OCI-LY7 (cell line): ENCODE data around the gene PPP6C. TPM values are rescaled to one million over a fixed set of nuclear protein-coding genes. Genes with fewer than 3 reads are reported as not detected.

Experiments
- BruUV-seq: library from RNA; stranded (reverse); fragments of 400-500 nt; replicated peaks from 2 replicates; lab custom pipeline; 2021; lab: Mats Ljungman, UMichigan
- CTCF ChIA-PET: fragments of 300-600 bp; sonication (Branson Sonifier 250); formaldehyde crosslinking; loops from one replicate; lab custom pipeline; 2022; ENCODE audit warnings: antibody characterized with exemption; ENCODE audit not compliant: unreplicated experiment; lab: Charles Lee
- POLR2A ChIA-PET: fragments of 300-600 bp; sonication (Branson Sonifier 250); formaldehyde crosslinking; loops from one replicate; lab custom pipeline; 2022; ENCODE audit warnings: antibody characterized with exemption; lab: Charles Lee
- DNase-seq: peaks from one replicate; pipeline ENCODE4 v3.0.0-alpha.2; 2015; ENCODE audit warnings: low spot score
- H2AFZ ChIP-seq: fragments of 200-600 bp; sonication (generic), shearing (Covaris generic); 2 replicates; pipeline ENCODE4 v1.6.1; 2014; ENCODE audit warnings: mild to moderate bottlenecking, antibody characterized with exemption, low read length, moderate library complexity
- H3K27ac ChIP-seq: fragments of 200-600 bp; sonication (generic); 2 replicates; pipeline ENCODE4 v1.5.1; 2014; ENCODE audit warnings: mixed run types, low read depth, mild to moderate bottlenecking, moderate library complexity, low read length, inconsistent platforms; ENCODE audit not compliant: poor library complexity, severe bottlenecking
- H3K36me3 ChIP-seq: fragments of 200-600 bp; sonication (generic); 2 replicates; pipeline ENCODE4 v1.6.1; 2014; ENCODE audit warnings: mild to moderate bottlenecking, antibody characterized with exemption, low read length, moderate library complexity, mixed read lengths; ENCODE audit not compliant: insufficient read depth
- H3K4me1 ChIP-seq: fragments of 200-600 bp; sonication (generic); 2 replicates; pipeline ENCODE4 v1.5.1; 2014; ENCODE audit warnings: mild to moderate bottlenecking, low read length; ENCODE audit not compliant: insufficient read depth, poor library complexity, severe bottlenecking
- H3K4me2 ChIP-seq: fragments of 200-600 bp; sonication (generic); 2 replicates; pipeline ENCODE4 v1.6.1; 2014; ENCODE audit warnings: mild to moderate bottlenecking, low read length
- H3K4me3 ChIP-seq: fragments of 200-600 bp; sonication (generic); 2 replicates; pipeline ENCODE4 v1.5.1; 2014; ENCODE audit warnings: mild to moderate bottlenecking, low read depth, low read length; ENCODE audit not compliant: poor library complexity, severe bottlenecking
- H3K79me2 ChIP-seq: fragments of 200-600 bp; sonication (generic); 2 replicates; pipeline ENCODE4 v1.6.1; 2016; ENCODE audit warnings: low read depth, mild to moderate bottlenecking, low read length, moderate library complexity, mixed read lengths; ENCODE audit not compliant: insufficient read depth
- H3K9me2 ChIP-seq: fragments of 200-600 bp; sonication (generic); 2 replicates; pipeline ENCODE4 v1.6.1; 2016; ENCODE audit warnings: mild to moderate bottlenecking, low read length, mixed read lengths; ENCODE audit not compliant: insufficient read depth
- H3K9me3 ChIP-seq: fragments of 200-600 bp; sonication (generic); 2 replicates; pipeline ENCODE4 v1.6.1; 2014; ENCODE audit warnings: mild to moderate bottlenecking, mixed run types, low read length, mixed read lengths
- H4K20me1 ChIP-seq: fragments of 200-600 bp; sonication (generic); 2 replicates; pipeline ENCODE4 v1.6.1; 2014; ENCODE audit warnings: mild to moderate bottlenecking, antibody characterized with exemption, low read length, moderate library complexity, mixed read lengths; ENCODE audit not compliant: insufficient read depth
- EZH2phosphoT487 ChIP-seq: fragments of 200-600 bp; sonication (generic); IDR thresholded peaks from 2 replicates; pipeline ENCODE4 v1.6.1; 2018; ENCODE audit warnings: low read depth, borderline replicate concordance, mild to moderate bottlenecking, mixed run types, antibody characterized with exemption, low read length, moderate library complexity, mixed read lengths
- intact Hi-C: fragments of 100-400 bp; cut with micrococcal nuclease; formaldehyde crosslinking; loops from one replicate; pipeline ENCODE4 v1.10.0; 2022; ENCODE audit not compliant: unreplicated experiment
- total RNA-seq, 2 experiments: library from RNA; depleted of rRNA in 1 of 2; stranded (reverse); fragments of >200 nt in 1 of 2; shearing (Covaris generic) in 1 of 2; gene quantifications; 2 replicates each; pipeline ENCODE4 v1.2.3, GENCODE V29; 2014 to 2022
- TF ChIP-seq, protein P1 (sequence below): fragments of 200-600 bp; sonication (generic); conservative IDR thresholded peaks from 2 replicates; pipeline ENCODE4 v1.5.1; 2014; ENCODE audit warnings: mild to moderate bottlenecking, antibody characterized with exemption, low read length, moderate library complexity, mixed read lengths

PPP6C gene
- total RNA-seq, 2 experiments from 2014 or later = 21.4 to 55.1 TPM

- TF ChIP-seq EZH2phosphoT487 = no peak
- TF ChIP-seq, protein P1, sequence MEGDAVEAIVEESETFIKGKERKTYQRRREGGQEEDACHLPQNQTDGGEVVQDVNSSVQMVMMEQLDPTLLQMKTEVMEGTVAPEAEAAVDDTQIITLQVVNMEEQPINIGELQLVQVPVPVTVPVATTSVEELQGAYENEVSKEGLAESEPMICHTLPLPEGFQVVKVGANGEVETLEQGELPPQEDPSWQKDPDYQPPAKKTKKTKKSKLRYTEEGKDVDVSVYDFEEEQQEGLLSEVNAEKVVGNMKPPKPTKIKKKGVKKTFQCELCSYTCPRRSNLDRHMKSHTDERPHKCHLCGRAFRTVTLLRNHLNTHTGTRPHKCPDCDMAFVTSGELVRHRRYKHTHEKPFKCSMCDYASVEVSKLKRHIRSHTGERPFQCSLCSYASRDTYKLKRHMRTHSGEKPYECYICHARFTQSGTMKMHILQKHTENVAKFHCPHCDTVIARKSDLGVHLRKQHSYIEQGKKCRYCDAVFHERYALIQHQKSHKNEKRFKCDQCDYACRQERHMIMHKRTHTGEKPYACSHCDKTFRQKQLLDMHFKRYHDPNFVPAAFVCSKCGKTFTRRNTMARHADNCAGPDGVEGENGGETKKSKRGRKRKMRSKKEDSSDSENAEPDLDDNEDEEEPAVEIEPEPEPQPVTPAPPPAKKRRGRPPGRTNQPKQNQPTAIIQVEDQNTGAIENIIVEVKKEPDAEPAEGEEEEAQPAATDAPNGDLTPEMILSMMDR = no peak
- peaks cover 28% of the 10 kb centered on the region; the same call in 1 of the 2 replicates for H3K79me2 ChIP-seq
- peaks cover 11% of the 10 kb centered on the region; the same call in 1 of the 2 replicates for H3K9me3 ChIP-seq
- H3K27ac ChIP-seq = no peak overlapping the region
- H4K20me1 ChIP-seq = peaks cover 5% of the 10 kb centered on the region; the same call in 1 of the 2 replicates
- H3K4me2 ChIP-seq = no peak overlapping the region
- no peaks in the 10 kb centered on the region for H3K9me2 ChIP-seq
- DNase-seq = no peak
- CTCF ChIA-PET = no interaction called here
- BruUV-seq = no TSS peak
- H3K4me3 ChIP-seq = no peak overlapping the region
- H3K4me1 ChIP-seq = peaks cover 12% of the 10 kb centered on the region
- H3K36me3 ChIP-seq = peaks cover 42% of the 10 kb centered on the region
- POLR2A ChIA-PET = interaction anchor here (0.6 kb wide), 1 partner anchor 48 kb away, joined by 4 read pairs; no protein-coding TSS in a partner anchor
- no peak overlapping the region for H2AFZ ChIP-seq
- intact Hi-C loops = no loop called here
These were observed 52.4 kb downstream of the PPP6C start for GRCh38 chr9:125137200-125137599.

DNA sequence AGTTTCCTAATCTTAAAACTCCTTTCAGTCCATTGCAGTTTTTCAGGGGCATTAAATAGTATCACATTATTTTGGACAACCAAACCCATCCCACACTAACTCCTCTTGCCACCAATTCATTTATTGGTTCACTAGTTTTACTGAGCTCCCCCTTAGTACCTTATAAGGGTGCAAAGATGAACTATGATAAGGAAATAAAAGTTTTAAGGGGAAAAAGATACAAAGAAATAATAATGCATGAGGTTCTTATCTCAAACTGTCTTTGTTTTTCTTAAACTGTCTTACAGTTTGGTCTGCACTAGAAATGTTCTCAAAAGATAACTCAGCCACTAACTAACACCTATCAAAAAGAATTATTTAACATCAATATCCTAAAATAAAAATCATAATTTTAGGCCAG, 54.6 kb downstream of the PPP6C start:
- Histone ChIP-seq H3K4me1 (no peaks in the 10 kb centered on the region), H3K4me2 (no peak overlapping the region), H3K27ac (no peak overlapping the region), H3K79me2 (peaks cover 19% of the 10 kb centered on the region; the same call in 1 of the 2 replicates), H2AFZ (no peak overlapping the region), H3K36me3 (peaks cover 31% of the 10 kb centered on the region), H3K9me3 (peaks cover 11% of the 10 kb centered on the region; the same call in 1 of the 2 replicates), H4K20me1 (no peaks in the 10 kb centered on the region), H3K4me3 (no peak overlapping the region), H3K9me2 (no peaks in the 10 kb centered on the region)
- BruUV-seq = no TSS peak
- ChIA-PET CTCF (no interaction called here), POLR2A (no interaction called here)
- TF ChIP-seq, protein P1 = no peak
- DNase-seq = no peak
- intact Hi-C loops = no loop called here

GRCh38 chr9:125133403-125134329, 55.9 kb downstream of the PPP6C start:
- no TSS peak for BruUV-seq
- no peaks in the 10 kb centered on the region for H3K4me1 ChIP-seq
- H2AFZ ChIP-seq = no peak overlapping the region
- H3K9me3 ChIP-seq = peaks cover 11% of the 10 kb centered on the region; the same call in 1 of the 2 replicates
- H4K20me1 ChIP-seq = no peaks in the 10 kb centered on the region
- H3K79me2 ChIP-seq = peaks cover 20% of the 10 kb centered on the region; the same call in 1 of the 2 replicates
- ChIA-PET CTCF (no interaction called here), POLR2A (no interaction called here)
- no peaks in the 10 kb centered on the region for H3K9me2 ChIP-seq
- TF ChIP-seq, protein P1 = no peak
- TF ChIP-seq EZH2phosphoT487 = no peak
- H3K4me2 ChIP-seq = no peak overlapping the region
- H3K27ac ChIP-seq = no peak overlapping the region
- H3K36me3 ChIP-seq = peaks cover 20% of the 10 kb centered on the region
- intact Hi-C loops = no loop called here
- DNase-seq = no peak
- no peak overlapping the region for H3K4me3 ChIP-seq
